Suprapubic skin (tissue), 4 donors: ENCODE results near the gene PPP1R2C. TPM values are rescaled to one million over a fixed set of nuclear protein-coding genes. Genes with fewer than 3 reads are reported as not detected.

Source experiments
- DNase-seq, 2 donors: peaks; one replicate each; pipeline ENCODE4 v3.0.0-alpha.2; 2019; ENCODE audit warnings: low spot score in 2 of 2
- H3K27ac ChIP-seq: fragments of 200-600 bp; sonication (generic); one replicate; pipeline ENCODE4 v1.5.1; 2019
- H3K27me3 ChIP-seq: fragments of 200-600 bp; sonication (generic); one replicate; pipeline ENCODE4 v1.5.1; 2019
- H3K36me3 ChIP-seq: fragments of 200-600 bp; sonication (generic); one replicate; pipeline ENCODE4 v1.5.1; 2019
- H3K4me1 ChIP-seq: fragments of 200-600 bp; sonication (generic); one replicate; pipeline ENCODE4 v1.5.1; 2019
- H3K4me3 ChIP-seq: fragments of 200-600 bp; sonication (generic); one replicate; pipeline ENCODE4 v1.5.1; 2019; ENCODE audit warnings: mild to moderate bottlenecking
- H3K9me3 ChIP-seq: fragments of 200-600 bp; sonication (generic); one replicate; pipeline ENCODE4 v1.5.1; 2019
- EP300 ChIP-seq: sonication (generic); formaldehyde crosslinking; IDR thresholded peaks from one replicate; pipeline ENCODE4 v1.6.1; 2017; ENCODE audit warnings: antibody characterized with exemption
- POLR2A ChIP-seq, 2 donors: fragments of 450-650 bp; IDR thresholded peaks; one replicate each; pipeline ENCODE4 v1.6.1; 2017; ENCODE audit warnings: antibody characterized with exemption in 2 of 2, mild to moderate bottlenecking in 2 of 2, moderate library complexity in 2 of 2
- POLR2AphosphoS5 ChIP-seq, 3 donors: sonication (generic); formaldehyde crosslinking; IDR thresholded peaks; one replicate each; pipeline ENCODE4 v1.6.1; 2017; ENCODE audit warnings: antibody characterized with exemption in 3 of 3
- WGBS: methylation state at CpG from one replicate; pipeline ENCODE4 v1.1.5; 2018; 5-methylcytosine and 5-hydroxymethylcytosine counted together
- total RNA-seq, 4 donors: library from RNA; depleted of rRNA; stranded (reverse); fragments of >200 nt; gene quantifications; one replicate each; pipeline ENCODE4 v1.1.0, GENCODE V29; 2016
- TF ChIP-seq, protein P1 (sequence below), 2 donors: fragments of 200-600 bp in 1 of 2; fragments of 450-650 bp in 1 of 2; sonication (generic) in 1 of 2; IDR thresholded peaks; one replicate each; pipeline ENCODE4 v1.5.1; 2016 to 2019; ENCODE audit warnings: antibody characterized with exemption in 2 of 2, mild to moderate bottlenecking in 1 of 2, moderate library complexity in 1 of 2

Gene PPP1R2C
- total RNA-seq, 4 donors from 2014 or later: not detected

DNA sequence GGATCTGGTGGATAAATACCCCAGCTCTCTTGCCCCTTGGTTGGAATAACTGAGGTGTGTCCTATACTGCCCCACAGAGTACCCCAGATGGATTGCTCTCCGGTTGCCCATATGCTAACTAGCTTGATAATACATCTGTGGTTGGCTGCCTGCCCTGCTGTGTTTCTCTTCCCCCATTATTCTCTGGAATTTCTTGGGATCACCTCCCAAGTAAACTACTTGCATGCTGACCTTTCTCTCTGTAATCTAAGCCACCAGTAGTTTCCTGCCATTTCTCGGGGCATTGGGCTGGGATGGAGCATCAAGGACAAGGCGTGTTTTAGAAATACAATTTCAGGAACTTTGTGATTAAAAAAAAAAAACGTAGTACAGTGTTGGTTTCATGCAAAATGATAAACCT, 25.2 kb downstream of the PPP1R2C start:
- no peak for DNase-seq
- H3K4me1 ChIP-seq: peaks cover 10% of the 10 kb centered on the region
- no peaks in the 10 kb centered on the region for H3K36me3 ChIP-seq
- 68% methylated on average over 4 of the region's 4 CpGs for WGBS
- H3K27me3 ChIP-seq: no peaks in the 10 kb centered on the region
- H3K9me3 ChIP-seq: no peaks in the 10 kb centered on the region
- no peak overlapping the region for H3K27ac ChIP-seq
- no peak overlapping the region for H3K4me3 ChIP-seq
- TF ChIP-seq EP300 (no peak), POLR2A (IDR thresholded peaks at IDR 0.05) (no peak), POLR2AphosphoS5 (IDR thresholded peaks at IDR 0.05) (no peak)
- TF ChIP-seq, protein P1, sequence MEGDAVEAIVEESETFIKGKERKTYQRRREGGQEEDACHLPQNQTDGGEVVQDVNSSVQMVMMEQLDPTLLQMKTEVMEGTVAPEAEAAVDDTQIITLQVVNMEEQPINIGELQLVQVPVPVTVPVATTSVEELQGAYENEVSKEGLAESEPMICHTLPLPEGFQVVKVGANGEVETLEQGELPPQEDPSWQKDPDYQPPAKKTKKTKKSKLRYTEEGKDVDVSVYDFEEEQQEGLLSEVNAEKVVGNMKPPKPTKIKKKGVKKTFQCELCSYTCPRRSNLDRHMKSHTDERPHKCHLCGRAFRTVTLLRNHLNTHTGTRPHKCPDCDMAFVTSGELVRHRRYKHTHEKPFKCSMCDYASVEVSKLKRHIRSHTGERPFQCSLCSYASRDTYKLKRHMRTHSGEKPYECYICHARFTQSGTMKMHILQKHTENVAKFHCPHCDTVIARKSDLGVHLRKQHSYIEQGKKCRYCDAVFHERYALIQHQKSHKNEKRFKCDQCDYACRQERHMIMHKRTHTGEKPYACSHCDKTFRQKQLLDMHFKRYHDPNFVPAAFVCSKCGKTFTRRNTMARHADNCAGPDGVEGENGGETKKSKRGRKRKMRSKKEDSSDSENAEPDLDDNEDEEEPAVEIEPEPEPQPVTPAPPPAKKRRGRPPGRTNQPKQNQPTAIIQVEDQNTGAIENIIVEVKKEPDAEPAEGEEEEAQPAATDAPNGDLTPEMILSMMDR (IDR thresholded peaks at IDR 0.05): no peak

DNA sequence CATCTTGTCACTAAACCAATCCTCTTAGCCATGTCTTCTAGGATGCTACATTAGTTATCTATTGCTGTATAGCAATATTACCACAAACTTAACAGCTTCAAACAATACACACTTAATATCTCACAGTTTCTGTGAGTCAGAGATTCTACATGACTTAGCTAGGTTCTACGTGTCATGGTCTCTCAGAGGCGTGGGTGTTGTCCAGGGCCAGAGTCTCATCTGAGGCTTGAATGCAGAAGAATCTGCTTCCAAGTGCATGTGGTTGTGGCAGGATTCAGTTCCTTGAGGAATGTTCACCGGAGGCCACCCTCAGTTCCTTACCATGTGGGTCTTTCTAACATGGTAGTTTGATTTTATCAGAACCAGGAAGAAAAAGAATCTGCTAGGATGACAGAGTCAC, 26.4 kb downstream of the PPP1R2C start:
- Histone ChIP-seq H3K27me3 (no peaks in the 10 kb centered on the region), H3K4me3 (no peak overlapping the region), H3K9me3 (no peaks in the 10 kb centered on the region), H3K4me1 (peaks cover 10% of the 10 kb centered on the region), H3K36me3 (no peaks in the 10 kb centered on the region), H3K27ac (no peak overlapping the region)
- 95% methylated on average over 3 of the region's 3 CpGs for WGBS
- TF ChIP-seq POLR2AphosphoS5 (IDR thresholded peaks at IDR 0.05) (no peak), EP300 (no peak), POLR2A (IDR thresholded peaks at IDR 0.05) (no peak)
- TF ChIP-seq, protein P1 (IDR thresholded peaks at IDR 0.05): no peak
- DNase-seq: no peak

DNA sequence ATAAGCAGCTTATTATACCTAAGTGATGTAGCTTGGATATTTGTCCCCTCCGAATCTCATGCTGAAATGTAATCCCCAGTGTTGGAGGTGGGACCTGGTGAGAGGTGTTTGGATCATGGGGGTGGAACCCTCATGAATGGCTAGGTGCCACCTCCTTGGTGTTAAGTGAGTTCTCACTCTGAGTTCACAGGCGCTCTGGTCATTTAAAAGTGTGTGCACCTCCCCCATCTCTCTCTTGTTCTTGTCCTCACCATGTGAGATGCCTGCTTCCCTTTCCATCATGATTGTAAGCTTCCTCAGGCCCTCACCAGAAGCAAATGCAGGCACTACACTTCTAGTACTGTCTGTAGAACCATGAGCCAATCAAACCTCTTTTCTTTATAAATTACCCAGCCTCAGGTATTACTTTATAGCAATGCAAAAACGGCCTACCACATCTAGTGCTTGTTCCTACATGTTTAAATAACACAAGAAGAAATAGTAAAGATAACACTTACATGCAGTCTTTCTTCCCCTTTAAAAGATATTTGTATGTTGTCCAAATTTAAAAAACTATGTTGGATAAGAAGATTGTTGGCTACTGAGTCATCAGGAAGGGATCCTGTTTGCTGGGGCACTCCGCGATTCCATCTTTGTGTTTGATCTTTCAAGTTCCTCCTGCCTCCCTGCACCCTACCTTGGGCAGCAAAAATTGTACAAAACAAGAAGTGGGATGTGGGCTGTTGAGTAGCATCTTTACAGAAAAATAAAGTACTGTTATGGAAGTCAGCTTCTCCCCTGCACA, 29.7 kb downstream of the PPP1R2C start:
- 56% methylated on average over 5 of the region's 5 CpGs for WGBS
- no peak for TF ChIP-seq POLR2A (IDR thresholded peaks at IDR 0.05)
- TF ChIP-seq, protein P1 (IDR thresholded peaks at IDR 0.05): no peak
- TF ChIP-seq EP300: no peak
- no peak for TF ChIP-seq POLR2AphosphoS5 (IDR thresholded peaks at IDR 0.05)

DNA sequence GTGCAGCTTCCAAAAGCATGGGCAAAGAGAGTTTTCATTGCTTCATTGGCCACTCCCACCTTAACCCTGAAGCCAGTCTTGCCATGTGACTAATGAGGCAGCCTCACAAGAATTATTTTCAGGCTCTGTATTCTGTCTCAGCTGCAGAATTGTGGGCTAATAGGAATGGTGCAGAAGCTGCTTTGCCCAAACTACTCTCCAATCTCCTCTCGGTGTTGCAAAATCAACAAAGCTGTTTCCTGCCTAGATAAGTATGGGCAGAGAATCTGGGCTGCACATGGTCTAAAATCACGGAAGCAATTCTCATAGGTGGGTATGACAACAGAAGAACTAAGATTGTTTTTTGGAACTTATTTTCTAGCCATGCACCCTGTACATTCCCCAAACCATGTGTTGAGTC, 31.4 kb downstream of the PPP1R2C start:
- WGBS: 32% methylated on average over 2 of the region's 2 CpGs
- TF ChIP-seq EP300 (no peak), POLR2AphosphoS5 (IDR thresholded peaks at IDR 0.05) (no peak), POLR2A (IDR thresholded peaks at IDR 0.05) (no peak)
- TF ChIP-seq, protein P1 (IDR thresholded peaks at IDR 0.05): no peak
- DNase-seq: no peak

More for the DNA sequence above, 29.7 kb downstream of the PPP1R2C start:
- no peak for DNase-seq
- Histone ChIP-seq H3K9me3 (no peaks in the 10 kb centered on the region), H3K27ac (no peak overlapping the region), H3K4me3 (no peak overlapping the region), H3K27me3 (no peaks in the 10 kb centered on the region), H3K36me3 (no peaks in the 10 kb centered on the region), H3K4me1 (no peaks in the 10 kb centered on the region)

DNA sequence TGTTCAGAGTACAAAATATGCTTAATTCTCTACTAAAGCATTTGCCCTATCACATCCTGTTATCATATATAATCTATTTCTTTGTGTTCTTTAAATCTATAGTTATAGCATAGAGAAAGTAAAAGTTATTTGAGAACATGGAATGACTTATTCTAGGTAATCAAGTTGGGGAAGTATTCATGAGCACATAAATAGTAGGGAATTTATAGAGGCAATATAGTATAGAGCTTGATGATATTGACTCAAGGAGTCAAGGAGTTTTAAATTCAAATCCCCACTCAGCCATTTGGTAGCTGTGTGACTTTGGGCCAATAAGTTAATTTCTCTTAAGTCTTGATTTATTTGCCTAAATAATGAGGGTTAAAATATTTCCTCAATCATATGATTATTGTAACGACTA, 37.5 kb downstream of the PPP1R2C start:
- TF ChIP-seq POLR2AphosphoS5 (IDR thresholded peaks at IDR 0.05): no peak
- TF ChIP-seq EP300: no peak
- no peak for TF ChIP-seq POLR2A (IDR thresholded peaks at IDR 0.05)
- TF ChIP-seq, protein P1 (IDR thresholded peaks at IDR 0.05): no peak
- H3K4me1 ChIP-seq: no peaks in the 10 kb centered on the region
- no peak overlapping the region for H3K27ac ChIP-seq
- 56% methylated on average over 1 of the region's 1 CpG for WGBS
- no peak overlapping the region for H3K4me3 ChIP-seq
- no peaks in the 10 kb centered on the region for H3K36me3 ChIP-seq
- H3K9me3 ChIP-seq: no peaks in the 10 kb centered on the region
- no peaks in the 10 kb centered on the region for H3K27me3 ChIP-seq
- no peak for DNase-seq

More for the DNA sequence above, 31.4 kb downstream of the PPP1R2C start:
- no peaks in the 10 kb centered on the region for H3K36me3 ChIP-seq
- H3K9me3 ChIP-seq: no peaks in the 10 kb centered on the region
- no peak overlapping the region for H3K4me3 ChIP-seq
- no peaks in the 10 kb centered on the region for H3K4me1 ChIP-seq
- H3K27me3 ChIP-seq: no peaks in the 10 kb centered on the region
- no peak overlapping the region for H3K27ac ChIP-seq
